GM19438 (cell line): ENCODE measurements around the gene SERPING1.

Experiments used
- ATAC-seq: cut with Tn5 transposase; IDR thresholded peaks from one replicate; pipeline ENCODE4 v1.9.1; 2021; ENCODE audit warnings: low read depth; ENCODE audit not compliant: unreplicated experiment

SERPING1 gene

DNA sequence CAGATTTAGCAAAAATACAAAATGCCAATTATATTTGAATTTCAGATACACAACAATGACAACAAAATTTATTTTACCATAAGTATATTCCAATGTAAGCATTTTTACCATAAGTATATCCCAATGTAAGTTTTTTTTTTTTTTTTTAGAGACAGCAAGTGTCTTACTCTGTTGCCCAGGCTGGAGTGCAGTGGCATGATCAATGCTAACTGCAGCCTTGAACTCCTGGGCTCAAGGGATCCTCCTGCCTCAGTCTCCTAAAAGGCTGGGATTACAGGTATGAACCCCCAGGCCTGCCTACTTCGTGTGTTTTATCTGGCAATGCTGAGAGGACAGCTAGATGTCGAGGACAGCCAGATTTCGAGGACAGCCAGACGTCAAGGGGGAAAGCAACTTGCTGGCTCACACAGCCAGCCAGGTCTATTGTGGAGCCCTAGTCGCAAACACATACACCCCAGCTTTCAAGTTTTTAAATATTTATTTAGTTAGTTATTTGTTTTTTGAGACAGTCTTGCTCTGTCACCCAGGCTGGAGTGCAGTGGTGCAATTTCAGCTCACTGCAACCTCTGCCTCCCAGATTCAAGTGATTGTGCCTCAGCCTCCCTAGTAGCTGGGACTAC is 1.1 kb upstream of the SERPING1 start:
- ATAC-seq: no peak

DNA sequence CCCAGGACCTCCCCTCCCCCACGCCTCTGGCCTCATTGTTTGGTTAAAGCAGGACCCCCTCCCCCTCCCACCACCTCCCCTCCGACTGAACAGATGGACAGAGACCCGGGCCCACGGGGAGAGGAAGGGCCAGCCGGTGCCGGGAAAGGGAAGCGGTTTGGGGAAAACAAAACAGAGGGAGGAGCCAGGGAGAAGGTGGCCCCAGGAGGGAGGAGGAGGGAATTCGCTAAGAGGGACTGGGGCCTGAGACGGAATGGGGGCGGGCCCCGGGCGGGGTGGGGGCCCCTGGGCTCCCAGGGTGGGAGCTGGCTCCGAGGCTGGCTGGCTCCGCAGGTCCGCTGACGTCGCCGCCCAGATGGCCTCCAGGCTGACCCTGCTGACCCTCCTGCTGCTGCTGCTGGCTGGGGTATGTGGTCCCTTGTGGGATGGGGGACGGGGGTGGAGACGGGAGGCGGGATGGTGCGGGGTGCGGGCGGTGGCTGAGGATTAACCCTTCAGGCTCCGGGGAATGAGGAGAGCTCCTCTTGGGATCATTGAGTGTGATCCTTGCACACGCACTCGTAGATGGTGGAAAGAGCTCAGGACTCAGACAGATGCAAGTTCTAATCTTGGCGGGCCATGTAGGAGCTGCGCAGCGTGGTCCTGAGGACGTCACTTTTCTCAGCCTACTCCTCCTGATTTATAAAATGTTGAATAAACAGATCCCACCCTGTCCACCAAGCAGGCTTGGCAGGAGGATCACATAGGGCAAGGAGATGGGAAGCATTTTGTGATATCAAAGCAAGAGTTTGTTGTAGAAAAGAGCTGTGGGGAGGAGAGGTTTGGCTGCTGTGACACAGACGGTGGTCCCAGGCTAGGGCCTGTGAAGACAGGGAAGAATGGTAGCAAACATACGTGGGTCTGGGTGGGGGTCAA is 688 bp downstream of the SERPING1 start:
- no peak for ATAC-seq

DNA sequence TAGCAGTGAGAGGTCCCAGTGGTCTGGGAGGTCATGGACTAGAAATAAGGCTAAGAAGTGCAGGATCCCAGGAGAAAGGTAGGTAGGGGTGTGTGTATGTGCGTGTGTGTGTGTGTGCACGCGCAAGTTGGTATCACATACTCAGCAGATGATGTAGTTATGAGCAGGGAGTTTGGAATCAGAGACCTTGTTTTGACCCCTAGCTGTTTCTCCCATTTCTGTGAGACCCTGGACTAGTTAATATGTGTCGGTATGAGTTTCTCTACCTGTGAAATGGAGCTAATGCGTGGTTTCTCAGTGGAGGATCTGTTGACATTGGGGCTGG is 1.3 kb downstream of the SERPING1 start:
- ATAC-seq: no peak

- ATAC-seq: no peak
These were observed 1.9 kb downstream of the SERPING1 start for GRCh38 chr11:57599381-57599780.

DNA sequence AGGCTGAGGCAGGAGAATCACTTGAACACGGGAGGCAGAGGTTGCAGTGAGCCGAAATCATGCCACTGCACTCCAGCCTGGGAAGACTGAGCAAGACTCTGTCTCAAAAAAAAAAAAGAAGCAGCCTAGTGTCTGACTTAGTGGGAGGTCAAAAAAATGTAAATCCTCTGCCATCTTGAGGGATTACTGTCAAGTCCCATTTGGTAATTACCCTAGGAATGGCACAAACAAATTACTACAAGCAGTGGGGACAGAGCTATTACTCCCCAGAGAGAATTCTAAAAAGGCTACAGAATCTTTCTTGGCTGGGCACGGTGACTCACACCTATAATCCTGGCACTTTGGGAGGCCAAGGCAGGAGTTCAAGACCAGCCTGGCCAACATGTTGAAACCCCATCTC is 3.8 kb downstream of the SERPING1 start:
- ATAC-seq: no peak

DNA sequence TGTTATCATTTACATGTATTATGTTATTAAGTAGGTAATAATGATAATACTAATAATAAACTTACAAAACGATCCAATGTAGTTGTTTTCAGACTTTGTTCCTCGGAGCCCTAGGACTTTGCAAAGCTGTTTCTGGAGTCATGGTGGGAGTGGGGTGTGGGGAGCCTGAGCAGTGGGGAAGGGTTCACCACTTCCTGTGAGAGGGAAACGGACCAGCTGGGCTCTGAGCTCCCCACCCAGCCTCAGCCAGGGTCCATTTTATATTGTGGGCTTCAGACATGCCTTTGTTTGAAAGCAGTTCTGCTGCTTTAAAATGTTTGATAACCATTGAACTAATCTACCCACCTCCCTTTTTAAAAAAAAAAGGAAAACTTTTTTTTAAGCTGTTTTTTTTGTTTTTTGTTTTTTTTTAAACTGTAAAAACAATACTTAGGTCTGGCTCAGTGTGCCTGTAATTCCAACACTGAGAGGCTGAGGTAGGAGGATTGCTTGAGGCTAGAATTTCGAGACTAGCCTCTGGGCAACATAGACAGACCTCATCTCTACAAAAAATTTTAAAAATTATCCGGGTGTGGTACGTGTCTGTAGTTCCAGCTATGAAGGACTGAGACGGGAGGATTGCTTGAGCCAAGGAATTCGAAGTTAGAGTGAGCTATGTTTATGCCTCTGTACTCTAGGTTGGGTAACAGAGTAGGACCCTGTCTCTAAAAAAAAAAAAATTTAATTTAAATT is 7.0 kb downstream of the SERPING1 start:
- no peak for ATAC-seq

DNA sequence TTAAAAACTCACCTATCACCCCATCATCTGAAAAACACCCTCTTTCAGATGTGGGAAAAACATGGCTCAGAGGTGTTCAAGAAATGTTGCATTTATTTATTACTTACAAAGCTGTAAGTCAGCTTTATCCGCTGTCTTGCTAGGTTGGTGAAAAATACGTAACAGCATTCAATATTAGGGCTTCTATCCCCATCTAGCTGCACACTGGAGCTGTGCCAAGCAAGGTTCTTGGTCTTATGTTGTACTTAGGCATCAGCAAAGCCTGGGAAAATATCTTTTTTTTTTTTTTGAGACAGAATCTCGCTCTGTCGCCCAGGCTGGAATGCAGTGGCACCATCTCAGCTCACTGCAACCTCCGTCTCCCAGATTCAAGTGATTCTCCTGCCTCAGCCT is 7.5 kb downstream of the SERPING1 start:
- no peak for ATAC-seq

DNA sequence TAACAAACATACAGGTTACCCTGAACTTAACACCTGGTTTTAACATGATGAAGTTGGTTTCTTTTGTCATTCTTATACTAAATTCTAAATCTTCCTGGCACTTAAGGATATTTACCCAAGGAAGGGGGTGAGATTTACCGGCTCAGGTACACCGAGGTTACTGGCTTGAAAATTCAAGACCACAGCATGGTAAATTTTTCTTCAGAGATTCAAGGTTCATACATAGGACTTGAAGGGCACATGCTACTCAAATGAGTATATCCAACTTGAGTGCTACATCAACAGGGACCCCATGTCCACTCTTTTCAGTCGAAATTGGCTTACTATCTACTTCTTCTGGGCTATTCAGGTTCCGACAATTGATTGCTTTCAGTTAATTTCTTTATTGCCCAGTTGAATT is 12.7 kb downstream of the SERPING1 start:
- ATAC-seq: no peak

DNA sequence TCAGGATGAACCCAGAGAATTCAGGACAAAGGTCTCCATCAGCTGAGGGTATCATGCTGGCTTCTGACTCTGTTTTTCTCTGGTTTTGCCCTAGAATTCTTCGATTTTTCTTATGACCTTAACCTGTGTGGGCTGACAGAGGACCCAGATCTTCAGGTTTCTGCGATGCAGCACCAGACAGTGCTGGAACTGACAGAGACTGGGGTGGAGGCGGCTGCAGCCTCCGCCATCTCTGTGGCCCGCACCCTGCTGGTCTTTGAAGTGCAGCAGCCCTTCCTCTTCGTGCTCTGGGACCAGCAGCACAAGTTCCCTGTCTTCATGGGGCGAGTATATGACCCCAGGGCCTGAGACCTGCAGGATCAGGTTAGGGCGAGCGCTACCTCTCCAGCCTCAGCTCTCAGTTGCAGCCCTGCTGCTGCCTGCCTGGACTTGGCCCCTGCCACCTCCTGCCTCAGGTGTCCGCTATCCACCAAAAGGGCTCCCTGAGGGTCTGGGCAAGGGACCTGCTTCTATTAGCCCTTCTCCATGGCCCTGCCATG is 16.8 kb downstream of the SERPING1 start:
- ATAC-seq: no peak

GRCh38 chr11:57615308-57615707 is 17.8 kb downstream of the SERPING1 start:
- ATAC-seq: no peak

DNA sequence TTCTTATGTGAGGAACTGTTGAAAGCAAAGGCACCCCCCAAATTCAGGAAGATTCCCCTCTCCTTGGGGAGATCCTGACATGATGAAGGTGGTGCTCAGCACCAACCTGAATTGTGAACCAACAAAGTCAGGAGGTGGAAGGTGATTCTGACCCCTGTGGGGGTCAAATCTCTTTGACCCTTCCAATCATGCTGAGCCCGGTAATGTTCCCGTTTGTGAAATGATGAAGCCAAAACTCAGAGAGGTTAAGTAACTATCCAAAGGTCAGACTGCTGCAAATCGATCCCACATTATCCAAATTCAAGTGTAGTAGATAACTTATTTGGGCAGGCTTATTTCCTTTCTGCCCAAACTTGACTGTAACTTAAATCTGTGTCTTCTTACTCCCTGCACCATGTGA is 19.1 kb downstream of the SERPING1 start:
- ATAC-seq: no peak

- ATAC-seq: no peak
These were observed 21.0 kb downstream of the SERPING1 start for GRCh38 chr11:57618438-57618837.

DNA sequence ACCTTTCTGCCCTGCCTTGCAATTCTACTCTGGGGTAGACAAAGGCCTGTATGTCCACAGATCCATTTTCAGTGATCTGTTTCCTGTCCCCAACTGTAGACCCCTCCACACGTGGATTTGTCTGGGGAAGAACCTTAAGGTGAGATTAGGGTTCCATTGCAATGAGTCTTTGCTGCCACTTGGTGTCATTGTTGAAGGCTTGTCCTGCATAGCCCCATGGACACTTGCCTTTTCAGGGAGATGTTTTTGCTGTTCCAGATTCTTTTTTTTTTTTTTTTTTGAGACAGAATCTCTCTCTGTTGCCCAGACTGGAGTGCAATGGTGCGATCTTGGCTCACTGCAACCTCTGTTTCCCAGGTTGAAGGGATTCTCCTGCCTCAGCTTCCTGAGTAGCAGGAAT is 21.8 kb downstream of the SERPING1 start:
- no peak for ATAC-seq

GRCh38 chr11:57620467-57620866 is 23.0 kb downstream of the SERPING1 start:
- no peak for ATAC-seq

- no peak for ATAC-seq
These were observed 24.8 kb downstream of the SERPING1 start for GRCh38 chr11:57622263-57622662.

- no peak for ATAC-seq
These were observed 27.4 kb downstream of the SERPING1 start for GRCh38 chr11:57624864-57625263.

- no peak for ATAC-seq
These were observed 29.4 kb downstream of the SERPING1 start for GRCh38 chr11:57626895-57627294.

GRCh38 chr11:57630171-57630570 is 32.7 kb downstream of the SERPING1 start:
- ATAC-seq: no peak

GRCh38 chr11:57632116-57632515 is 34.6 kb downstream of the SERPING1 start:
- no peak for ATAC-seq

- ATAC-seq: no peak
These were observed 36.0 kb downstream of the SERPING1 start for GRCh38 chr11:57633394-57634070.

- no peak for ATAC-seq
These were observed 36.8 kb downstream of the SERPING1 start for GRCh38 chr11:57634311-57634710.
